Measurements from ENCODE around the gene APOD.
"Not testable (repeated sequence)": the region's sequence is repeated elsewhere in the genome, so short reads cannot be mapped to it uniquely, and the experiment has no call there.

Gene APOD

DNA sequence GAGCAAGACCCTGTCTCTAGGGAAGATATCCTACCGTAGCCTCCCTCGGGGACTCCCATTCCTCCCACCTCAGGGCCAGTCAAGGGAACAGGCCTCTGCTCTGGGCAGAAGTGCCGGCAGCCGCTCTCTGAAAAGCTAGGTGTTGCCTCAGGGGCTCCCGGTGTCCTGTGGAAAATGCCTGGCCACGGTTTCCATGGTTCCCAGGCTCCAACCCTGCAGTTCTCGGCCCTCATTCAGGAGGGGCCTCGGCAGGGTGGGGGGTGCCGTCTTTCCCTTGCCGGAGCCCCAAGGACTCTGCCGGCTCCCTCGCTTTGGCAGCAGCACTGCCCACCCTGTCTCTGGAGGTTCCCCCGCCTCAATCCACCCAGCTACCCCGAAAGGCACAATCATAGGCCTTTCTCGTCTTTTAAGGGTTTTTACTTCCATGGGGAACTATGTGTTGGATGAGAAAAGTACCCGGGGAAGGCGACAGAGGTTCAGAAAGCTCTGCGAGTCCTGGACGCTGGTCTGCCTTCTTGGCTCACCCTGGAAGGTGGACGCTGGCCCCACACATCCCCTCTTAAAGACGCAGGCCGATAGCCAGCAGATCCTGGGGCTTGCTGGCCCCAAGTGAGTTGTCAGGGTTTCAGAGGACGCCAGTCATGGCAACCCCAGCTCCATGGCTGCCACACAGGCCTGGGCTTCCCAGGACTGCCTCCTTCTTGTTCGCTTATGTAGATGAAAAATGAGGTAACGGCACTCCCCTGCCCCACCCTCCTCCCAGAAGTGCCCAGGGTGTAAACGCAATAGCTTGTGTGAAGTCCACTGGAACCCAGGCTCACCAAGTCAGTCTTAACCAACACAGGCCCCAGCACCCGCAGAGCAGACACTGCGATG is 34.3 kb upstream of the APOD start:
- not testable (repeated sequence) for DNase-seq

- DNase-seq: not testable (repeated sequence)
Measured at GRCh38 chr3:195617134-195617533, 33.4 kb upstream of the APOD start.

GRCh38 chr3:195616681-195617080 is 32.9 kb upstream of the APOD start:
- DNase-seq: no peak

- DNase-seq: not testable (repeated sequence)
Measured at GRCh38 chr3:195615952-195616537, 32.3 kb upstream of the APOD start.

DNA sequence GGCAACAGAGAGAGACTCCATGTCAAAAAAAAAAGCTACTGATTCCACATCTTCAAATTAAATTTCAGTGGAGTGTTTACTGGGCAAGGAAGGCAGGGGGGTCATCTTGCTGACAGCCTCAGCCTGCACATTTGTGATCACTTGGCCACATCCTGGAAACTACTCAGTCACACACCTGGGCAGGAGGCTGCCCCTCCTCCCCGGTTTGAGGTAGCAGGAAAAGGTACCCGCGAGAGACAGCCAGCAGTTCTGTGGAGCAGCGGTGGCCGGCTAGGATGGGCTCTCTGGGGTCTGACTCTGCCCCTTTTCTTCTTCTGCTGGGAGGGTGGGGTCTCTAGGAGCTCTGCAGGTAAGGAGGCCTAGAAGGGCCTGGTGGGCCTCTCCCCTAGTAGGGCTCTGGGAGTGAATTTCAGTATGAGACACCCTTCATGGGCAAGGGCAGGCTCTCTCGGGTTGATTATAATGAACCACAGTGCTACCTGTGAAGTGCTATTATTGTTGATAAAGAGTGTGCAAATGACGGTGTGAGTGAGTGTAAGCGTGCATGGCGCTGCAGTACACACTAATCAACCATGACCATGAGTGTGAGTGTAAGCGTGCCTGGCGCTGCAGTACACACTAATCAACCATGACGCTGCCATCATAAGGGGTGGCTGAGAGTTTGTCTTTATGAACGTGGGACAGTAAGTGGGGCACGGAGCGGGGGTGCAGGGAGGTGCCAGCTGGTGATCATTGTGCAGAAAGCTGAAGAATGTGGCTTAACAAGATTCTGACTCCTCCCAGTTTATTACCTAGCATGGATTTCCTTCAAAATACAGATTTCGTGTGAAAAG is 31.1 kb upstream of the APOD start:
- not testable (repeated sequence) for DNase-seq

DNA sequence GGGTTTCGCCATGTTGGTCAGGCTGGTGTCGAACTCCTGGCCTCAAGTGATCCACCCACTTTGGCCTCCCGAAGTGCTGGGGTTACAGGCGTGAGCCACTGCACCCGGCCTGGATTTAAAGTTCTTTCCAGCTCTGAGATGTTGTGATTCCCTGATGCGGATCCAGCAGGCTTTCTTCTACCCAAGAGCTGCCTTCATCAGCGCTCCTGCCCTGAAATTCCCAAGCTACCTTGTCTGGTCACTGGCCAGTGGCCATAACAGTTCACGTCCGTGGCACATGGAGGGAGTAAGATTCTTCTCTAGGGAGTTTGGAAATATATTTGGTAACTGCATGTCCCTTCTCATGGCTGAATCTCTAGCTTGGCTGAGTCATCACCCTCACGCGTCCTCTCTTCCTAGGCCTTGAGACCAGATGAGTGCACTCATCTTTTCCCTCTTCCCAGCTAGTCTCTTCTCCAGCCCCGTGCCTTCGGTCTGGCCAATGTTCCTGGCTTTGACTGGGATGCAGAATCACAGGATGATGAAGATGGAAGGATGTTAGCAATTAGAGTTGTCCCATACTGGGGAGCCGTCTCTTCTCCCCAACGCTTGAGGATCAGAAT is 29.8 kb upstream of the APOD start:
- DNase-seq: no peak

- no peak for DNase-seq
Measured at GRCh38 chr3:195612075-195612800, 28.5 kb upstream of the APOD start.

DNA sequence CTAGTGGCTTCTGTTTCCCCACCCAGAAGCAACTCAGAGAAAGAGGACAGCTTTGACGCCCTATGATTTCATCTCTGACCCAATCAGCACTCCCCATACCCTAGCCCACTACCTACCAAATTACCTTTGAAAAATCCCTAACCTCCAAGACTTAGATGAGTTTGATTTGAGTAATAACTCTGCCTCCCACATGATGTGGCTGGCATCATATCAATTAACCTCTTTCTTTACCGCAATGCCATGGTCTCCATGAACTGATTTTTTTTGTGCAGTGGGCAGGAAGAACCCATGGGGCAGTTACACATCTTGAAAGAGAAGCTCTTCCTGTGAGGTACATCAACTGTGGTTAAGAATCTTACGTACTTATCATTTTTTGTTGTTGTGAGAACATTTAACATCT is 25.5 kb upstream of the APOD start:
- DNase-seq: no peak

DNA sequence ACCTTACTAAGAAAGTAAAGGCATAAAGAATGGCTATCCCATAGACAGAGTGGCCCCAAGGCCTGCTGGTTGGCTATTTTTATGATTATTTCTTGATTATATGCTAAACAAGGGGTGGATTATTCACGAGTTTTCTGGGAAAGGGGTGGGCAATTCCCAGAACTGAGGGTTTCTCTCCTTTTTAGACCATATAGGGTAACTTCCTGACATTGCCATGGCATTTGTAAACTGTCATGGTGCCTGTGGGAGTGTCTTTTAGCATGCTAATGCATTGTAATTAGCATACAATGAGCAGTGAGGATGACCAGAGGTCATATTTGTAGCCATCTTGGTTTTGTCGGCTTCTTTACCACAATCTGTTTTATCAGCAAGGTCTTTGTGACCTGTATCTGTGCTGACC is 18.0 kb upstream of the APOD start:
- DNase-seq: not testable (repeated sequence)

- no peak for DNase-seq
Measured at GRCh38 chr3:195601382-195601781, 17.6 kb upstream of the APOD start.

DNA sequence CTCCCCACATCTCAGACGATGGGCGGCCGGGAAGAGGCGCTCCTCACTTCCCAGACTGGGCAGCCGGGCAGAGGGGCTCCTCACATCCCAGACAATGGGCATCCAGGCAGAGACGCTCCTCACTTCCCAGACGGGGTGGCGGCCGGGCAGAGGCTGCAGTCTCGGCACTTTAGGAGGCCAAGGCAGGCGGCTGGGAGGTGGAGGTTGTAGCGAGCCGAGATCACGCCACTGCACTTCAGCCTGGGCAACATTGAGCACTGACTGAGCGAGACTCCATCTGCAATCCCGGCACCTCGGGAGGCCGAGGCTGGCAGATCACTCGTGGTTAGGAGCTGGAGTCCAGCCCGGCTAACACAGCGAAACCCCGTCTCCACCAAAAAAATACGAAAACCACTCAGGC is 16.2 kb upstream of the APOD start:
- not testable (repeated sequence) for DNase-seq

GRCh38 chr3:195599516-195599915 is 15.8 kb upstream of the APOD start:
- DNase-seq: not testable (repeated sequence)

GRCh38 chr3:195597848-195598247 is 14.1 kb upstream of the APOD start:
- DNase-seq: no peak

- DNase-seq: no peak
Measured at GRCh38 chr3:195597229-195597628, 13.5 kb upstream of the APOD start.

DNA sequence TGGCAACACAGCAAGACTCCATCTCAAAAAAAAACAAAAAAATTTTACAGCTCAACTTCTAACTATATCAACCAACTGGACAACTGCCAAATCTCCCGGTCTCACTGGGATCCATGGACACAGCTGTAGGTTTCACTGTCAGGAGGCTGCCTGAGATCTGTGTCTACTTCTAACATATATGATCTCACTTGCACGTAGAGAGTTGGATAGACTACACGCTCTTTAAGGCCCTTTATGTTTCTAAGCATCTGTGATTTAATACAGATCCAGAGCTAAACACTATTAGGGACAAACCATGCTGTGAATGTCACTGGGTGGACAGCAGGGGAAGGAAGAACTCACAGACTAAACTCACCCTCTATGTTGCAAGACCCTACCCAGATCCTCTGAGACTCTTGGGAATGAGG is 13.0 kb upstream of the APOD start:
- DNase-seq: no peak

DNA sequence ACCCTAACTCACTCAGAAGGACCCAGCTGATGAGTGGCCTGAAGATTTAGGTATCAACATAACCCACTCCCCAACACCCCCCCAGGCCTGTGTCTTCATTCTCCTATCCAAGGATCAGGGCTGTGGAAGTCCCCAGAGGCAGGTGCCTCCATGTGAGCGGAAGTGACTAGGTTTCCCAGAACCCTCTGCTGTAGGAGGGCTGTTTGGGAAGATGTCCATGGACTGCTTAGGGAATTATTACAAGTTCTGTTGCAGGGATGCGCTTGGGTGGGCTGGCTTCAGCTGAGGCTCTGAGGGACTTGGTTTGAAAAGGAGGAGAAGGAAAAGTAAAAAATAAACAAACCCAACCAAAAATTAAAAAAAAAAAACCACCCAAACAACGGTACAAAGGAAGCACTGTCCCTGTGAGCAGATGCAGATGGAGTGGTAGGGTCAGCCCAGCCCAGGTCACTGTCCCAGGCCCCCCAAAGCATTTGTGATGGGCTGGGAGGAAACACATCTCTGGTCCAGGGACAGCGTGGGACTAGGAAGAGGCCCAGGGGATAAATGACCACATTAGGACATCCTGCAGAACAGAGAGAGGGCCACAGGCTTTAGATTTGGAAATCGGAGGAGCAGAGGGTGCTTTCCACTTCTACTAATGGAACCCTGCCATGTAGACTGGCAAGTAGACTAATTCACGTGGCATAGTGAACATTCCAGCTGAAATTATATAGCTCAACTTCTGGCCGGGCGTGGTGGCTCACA is 12.2 kb upstream of the APOD start:
- DNase-seq: no peak

- DNase-seq: no peak
Measured at GRCh38 chr3:195591852-195592251, 8.1 kb upstream of the APOD start.

GRCh38 chr3:195591220-195591619 is 7.5 kb upstream of the APOD start:
- DNase-seq: no peak

GRCh38 chr3:195590381-195590780 is 6.6 kb upstream of the APOD start:
- not testable (repeated sequence) for DNase-seq

DNA sequence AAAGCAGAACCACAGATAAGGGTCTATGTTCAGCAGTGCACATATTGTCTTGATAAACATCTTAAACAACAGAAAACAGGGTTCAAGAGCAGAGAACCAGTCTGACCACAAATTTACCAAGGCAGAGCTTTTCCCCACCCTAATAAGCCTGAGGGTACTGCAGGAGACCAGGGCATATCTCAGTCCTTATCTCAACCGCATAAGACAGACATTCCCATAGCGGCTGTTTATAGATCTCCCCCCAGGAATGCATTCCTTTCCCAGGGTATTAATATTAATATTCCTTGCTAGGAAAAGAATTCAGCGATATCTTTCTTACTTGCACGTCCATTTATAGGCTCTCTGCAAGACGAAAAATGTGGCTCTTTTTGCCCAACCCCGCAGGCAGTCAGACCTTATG is 6.1 kb upstream of the APOD start:
- DNase-seq: not testable (repeated sequence)

- peak; percentile 5 for DNase-seq
Measured at GRCh38 chr3:195587824-195588223, 4.1 kb upstream of the APOD start.

DNA sequence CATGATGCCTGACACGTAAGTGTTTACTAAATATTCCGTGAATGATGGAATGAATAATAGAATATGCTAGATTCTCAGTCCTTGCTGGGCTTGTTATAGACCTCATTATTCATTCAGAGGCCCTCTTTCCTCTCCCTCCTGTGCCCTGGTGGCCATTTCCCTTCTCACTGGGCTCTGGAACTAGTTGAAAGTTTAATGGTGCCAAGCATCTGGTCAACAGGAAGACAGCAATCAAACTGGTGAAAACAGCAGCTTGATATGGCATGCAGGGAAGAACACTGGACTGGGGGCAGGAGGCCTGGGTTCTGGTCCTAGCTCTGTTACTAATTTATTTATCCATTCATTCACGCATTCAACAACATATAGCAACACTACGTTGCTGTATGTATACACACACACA is 3.7 kb upstream of the APOD start:
- no peak for DNase-seq

Data from stimulated activated CD4-positive, alpha-beta T cell treated with anti-CD3 and anti-CD28 coated beads, Interleukin-15, amount 100 ng/mL, for 24 hours (primary cell).